ENCODE data around the gene RTBDN. TPM values are rescaled to one million over a fixed set of nuclear protein-coding genes. Genes with fewer than 3 reads are reported as not detected.

The RTBDN gene
- total RNA-seq, 1 donor from 2014 or later, result not detected

DNA sequence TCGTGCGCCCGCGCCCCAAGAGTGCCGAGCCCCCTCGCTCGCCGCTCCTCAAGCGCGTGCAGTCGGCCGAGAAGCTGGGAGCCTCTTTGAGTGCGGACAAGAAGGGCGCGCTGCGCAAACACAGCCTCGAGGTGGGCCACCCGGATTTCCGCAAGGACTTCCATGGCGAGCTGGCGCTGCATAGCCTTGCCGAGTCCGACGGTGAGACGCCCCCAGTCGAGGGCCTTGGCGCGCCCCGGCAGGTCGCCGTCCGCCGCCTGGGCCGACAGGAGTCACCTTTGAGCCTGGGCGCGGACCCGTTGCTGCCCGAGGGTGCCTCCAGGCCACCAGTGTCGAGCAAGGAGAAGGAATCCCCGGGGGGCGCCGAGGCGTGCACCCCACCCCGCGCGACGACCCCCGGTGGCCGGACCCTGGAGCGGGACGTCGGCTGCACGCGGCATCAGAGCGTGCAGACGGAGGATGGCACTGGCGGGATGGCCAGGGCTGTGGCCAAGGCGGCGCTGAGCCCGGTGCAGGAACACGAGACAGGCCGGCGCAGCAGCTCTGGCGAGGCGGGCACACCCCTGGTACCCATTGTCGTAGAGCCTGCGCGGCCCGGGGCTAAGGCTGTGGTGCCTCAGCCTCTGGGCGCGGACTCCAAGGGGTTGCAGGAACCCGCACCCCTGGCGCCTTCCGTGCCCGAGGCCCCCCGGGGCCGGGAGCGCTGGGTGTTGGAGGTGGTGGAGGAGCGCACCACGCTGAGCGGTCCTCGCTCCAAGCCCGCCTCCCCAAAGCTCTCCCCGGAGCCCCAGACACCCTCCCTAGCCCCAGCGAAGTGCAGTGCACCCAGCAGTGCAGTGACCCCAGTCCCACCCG is 39.7 kb upstream of the RTBDN start:
- Mint-ChIP-seq H3K27ac (no peak overlapping the region), H3K4me3 (ENCODE audit: low read depth) (no peak overlapping the region), H3K36me3 (ENCODE audit: insufficient read depth) (peaks cover 25% of the 10 kb centered on the region), H3K27me3 (peaks cover under 1% of the 10 kb centered on the region), H3K9me3 (ENCODE audit: low read depth) (peaks cover 8% of the 10 kb centered on the region), H3K4me1 (ENCODE audit: low read depth) (no peaks in the 10 kb centered on the region)
- no peak for DNase-seq (ENCODE audit: low spot score, unreplicated experiment)
- TF ChIP-seq, protein P1, sequence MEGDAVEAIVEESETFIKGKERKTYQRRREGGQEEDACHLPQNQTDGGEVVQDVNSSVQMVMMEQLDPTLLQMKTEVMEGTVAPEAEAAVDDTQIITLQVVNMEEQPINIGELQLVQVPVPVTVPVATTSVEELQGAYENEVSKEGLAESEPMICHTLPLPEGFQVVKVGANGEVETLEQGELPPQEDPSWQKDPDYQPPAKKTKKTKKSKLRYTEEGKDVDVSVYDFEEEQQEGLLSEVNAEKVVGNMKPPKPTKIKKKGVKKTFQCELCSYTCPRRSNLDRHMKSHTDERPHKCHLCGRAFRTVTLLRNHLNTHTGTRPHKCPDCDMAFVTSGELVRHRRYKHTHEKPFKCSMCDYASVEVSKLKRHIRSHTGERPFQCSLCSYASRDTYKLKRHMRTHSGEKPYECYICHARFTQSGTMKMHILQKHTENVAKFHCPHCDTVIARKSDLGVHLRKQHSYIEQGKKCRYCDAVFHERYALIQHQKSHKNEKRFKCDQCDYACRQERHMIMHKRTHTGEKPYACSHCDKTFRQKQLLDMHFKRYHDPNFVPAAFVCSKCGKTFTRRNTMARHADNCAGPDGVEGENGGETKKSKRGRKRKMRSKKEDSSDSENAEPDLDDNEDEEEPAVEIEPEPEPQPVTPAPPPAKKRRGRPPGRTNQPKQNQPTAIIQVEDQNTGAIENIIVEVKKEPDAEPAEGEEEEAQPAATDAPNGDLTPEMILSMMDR (IDR thresholded peaks at IDR 0.05; ENCODE audit: unreplicated experiment), result no peak

DNA sequence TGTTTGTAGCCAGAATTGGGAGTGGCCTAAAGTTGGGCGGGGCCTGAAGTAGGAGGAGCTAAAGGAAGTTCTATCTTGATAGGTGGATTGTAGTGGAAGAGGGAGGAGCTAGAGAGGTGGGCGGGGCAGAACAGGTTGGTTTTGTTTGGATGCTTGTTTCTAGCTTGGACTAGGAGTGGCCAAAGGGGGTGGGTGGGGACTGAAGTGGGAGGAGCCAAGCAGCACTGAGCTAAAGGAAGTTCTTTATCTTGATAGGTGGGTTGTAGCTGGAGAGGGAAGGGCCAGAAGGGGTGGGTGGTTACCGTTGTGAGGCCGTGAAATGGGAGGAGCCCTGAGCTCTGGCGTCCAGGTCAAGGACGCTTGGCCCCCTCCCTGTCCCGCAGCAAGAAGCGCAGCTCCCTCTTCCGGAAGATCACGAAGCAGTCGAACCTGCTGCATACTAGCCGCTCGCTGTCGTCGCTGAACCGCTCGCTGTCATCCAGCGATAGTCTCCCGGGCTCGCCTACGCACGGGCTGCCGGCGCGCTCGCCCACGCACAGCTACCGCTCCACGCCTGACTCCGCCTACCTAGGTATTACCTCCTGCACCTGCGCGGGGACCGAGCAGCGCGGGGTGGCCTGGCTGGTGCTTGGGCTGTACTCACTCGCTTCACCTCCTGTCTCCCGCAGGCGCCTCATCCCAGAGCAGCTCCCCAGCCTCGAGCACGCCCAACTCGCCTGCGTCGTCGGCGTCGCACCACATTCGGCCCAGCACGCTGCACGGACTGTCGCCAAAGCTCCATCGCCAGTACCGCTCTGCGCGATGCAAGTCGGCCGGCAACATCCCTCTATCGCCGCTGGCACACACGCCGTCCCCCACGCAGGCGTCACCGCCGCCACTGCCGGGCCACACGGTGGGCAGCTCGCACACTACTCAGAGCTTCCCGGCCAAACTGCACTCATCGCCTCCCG is 38.8 kb upstream of the RTBDN start:
- H3K9me3 Mint-ChIP-seq (ENCODE audit: low read depth), result peaks cover 8% of the 10 kb centered on the region
- peaks cover 22% of the 10 kb centered on the region for H3K36me3 Mint-ChIP-seq (ENCODE audit: insufficient read depth)
- peaks cover 3% of the 10 kb centered on the region for H3K27me3 Mint-ChIP-seq
- no peak overlapping the region for H3K27ac Mint-ChIP-seq
- no peaks in the 10 kb centered on the region for H3K4me1 Mint-ChIP-seq (ENCODE audit: low read depth)
- no peak for DNase-seq (ENCODE audit: low spot score, unreplicated experiment)
- TF ChIP-seq, protein P1 (IDR thresholded peaks at IDR 0.05; ENCODE audit: unreplicated experiment), result no peak
- H3K4me3 Mint-ChIP-seq (ENCODE audit: low read depth), result no peak overlapping the region

DNA sequence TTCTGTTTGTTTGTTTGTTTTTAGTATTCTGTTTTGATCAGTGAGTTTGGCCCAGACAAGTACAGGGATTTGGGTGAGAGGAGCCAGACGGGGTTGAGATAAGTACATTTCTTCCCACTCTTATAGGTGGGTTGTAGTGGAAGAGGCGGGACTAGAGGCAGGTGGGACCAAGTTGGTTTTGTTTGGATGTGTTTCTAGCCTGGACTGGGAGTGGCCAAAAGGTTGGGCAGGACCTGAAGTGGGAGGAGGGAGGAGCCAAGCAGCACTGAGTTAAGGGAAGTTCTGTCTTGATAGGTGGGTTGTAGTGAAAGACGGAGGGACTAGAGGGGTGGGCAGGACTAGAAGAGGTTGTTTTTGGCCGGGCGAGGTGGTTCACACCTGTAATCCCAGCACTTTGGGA is 37.9 kb upstream of the RTBDN start:
- TF ChIP-seq, protein P1 (IDR thresholded peaks at IDR 0.05; ENCODE audit: unreplicated experiment), result no peak
- peaks cover under 1% of the 10 kb centered on the region for H3K4me1 Mint-ChIP-seq (ENCODE audit: low read depth)
- H3K27me3 Mint-ChIP-seq, result peaks cover 3% of the 10 kb centered on the region
- H3K9me3 Mint-ChIP-seq (ENCODE audit: low read depth), result peaks cover 8% of the 10 kb centered on the region
- H3K4me3 Mint-ChIP-seq (ENCODE audit: low read depth), result no peak overlapping the region
- DNase-seq (ENCODE audit: low spot score, unreplicated experiment), result no peak
- H3K27ac Mint-ChIP-seq, result no peak overlapping the region
- peaks cover 22% of the 10 kb centered on the region for H3K36me3 Mint-ChIP-seq (ENCODE audit: insufficient read depth)

DNA sequence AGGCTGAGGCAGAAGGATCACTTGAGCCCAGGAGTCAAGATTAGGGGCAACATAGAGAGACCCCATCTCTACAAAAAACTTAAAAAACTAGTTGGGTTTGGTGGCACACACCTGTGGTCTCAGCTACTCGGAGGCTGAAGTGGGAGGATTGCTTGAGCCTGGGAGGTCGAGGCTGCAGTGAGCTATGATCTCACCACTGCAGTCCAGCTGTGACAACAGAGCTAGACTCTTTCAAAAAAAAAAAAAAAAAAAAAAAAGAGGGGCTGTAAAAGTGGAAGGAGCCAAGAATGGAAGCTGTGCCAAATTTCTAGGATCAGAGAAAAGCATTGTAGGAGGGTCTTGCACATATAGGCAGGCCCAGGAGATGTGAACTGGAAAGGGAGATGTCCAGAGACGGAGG is 37.3 kb upstream of the RTBDN start:
- DNase-seq (ENCODE audit: low spot score, unreplicated experiment), result no peak
- peaks cover 3% of the 10 kb centered on the region for H3K27me3 Mint-ChIP-seq
- peaks cover 22% of the 10 kb centered on the region for H3K36me3 Mint-ChIP-seq (ENCODE audit: insufficient read depth)
- peaks cover 8% of the 10 kb centered on the region for H3K9me3 Mint-ChIP-seq (ENCODE audit: low read depth)
- H3K27ac Mint-ChIP-seq, result peak overlapping the region; percentile 47
- no peak overlapping the region for H3K4me3 Mint-ChIP-seq (ENCODE audit: low read depth)
- peaks cover 2% of the 10 kb centered on the region for H3K4me1 Mint-ChIP-seq (ENCODE audit: low read depth)
- TF ChIP-seq, protein P1 (IDR thresholded peaks at IDR 0.05; ENCODE audit: unreplicated experiment), result no peak

DNA sequence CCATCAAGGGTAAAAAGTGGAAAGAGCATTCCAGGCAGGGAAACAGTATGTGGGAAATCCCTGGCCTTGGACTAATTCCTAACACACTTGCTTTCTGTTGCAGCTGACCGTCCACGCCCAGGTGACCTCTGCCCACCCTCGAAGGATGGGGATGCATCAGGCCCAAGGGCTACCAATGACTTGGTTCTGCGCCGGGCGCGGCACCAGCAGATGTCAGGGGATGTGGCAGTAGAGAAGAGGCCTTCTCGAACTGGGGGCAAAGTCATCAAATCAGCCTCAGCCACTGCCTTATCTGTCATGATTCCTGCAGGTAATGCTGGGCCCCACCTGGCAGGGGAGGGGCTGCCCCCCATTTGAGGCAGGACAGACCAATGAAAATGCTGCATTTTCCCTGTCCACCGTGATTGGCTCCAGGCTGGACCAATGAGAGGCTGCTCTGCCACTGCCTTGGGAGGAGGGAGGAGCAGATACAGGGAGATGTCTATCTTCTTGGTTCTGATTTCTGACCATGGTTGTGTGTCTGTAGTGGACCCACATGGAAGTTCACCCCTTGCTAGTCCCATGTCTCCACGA is 34.2 kb upstream of the RTBDN start:
- Mint-ChIP-seq H3K36me3 (ENCODE audit: insufficient read depth) (peaks cover 17% of the 10 kb centered on the region), H3K9me3 (ENCODE audit: low read depth) (peaks cover 8% of the 10 kb centered on the region), H3K4me1 (ENCODE audit: low read depth) (peaks cover 2% of the 10 kb centered on the region), H3K4me3 (ENCODE audit: low read depth) (no peak overlapping the region), H3K27me3 (peaks cover 3% of the 10 kb centered on the region), H3K27ac (no peak overlapping the region)
- TF ChIP-seq, protein P1 (IDR thresholded peaks at IDR 0.05; ENCODE audit: unreplicated experiment), result no peak
- no peak for DNase-seq (ENCODE audit: low spot score, unreplicated experiment)

Measured in progenitor cell of endocrine pancreas (in vitro differentiated cells).